Neuron (in vitro differentiated cells): ENCODE data around the gene CD55.

ENCODE experiments used
- H2AFZ ChIP-seq: one replicate; pipeline ENCODE4 v1.6.1; 2013; ENCODE audit warnings: low read depth, mild to moderate bottlenecking, inconsistent platforms, low read length, moderate library complexity
- H3K27me3 ChIP-seq: one replicate; pipeline ENCODE4 v1.6.1; 2013; ENCODE audit warnings: low read length; ENCODE audit not compliant: insufficient read depth
- H3K36me3 ChIP-seq: one replicate; pipeline ENCODE4 v1.6.1; 2013; ENCODE audit warnings: low read length; ENCODE audit not compliant: insufficient read depth
- H3K4me1 ChIP-seq: one replicate; pipeline ENCODE4 v1.6.1; 2013; ENCODE audit warnings: low read length; ENCODE audit not compliant: insufficient read depth
- H3K4me3 ChIP-seq: 2 replicates; pipeline ENCODE4 v1.5.1; 2013; ENCODE audit warnings: mild to moderate bottlenecking, low read length, moderate library complexity
- H3K9me3 ChIP-seq: one replicate; pipeline ENCODE4 v1.6.1; 2013; ENCODE audit warnings: low read length

The CD55 gene

GRCh38 chr1:207289756-207290155 is 31.7 kb upstream of the CD55 start:
- H3K4me3 ChIP-seq, result no peak overlapping the region
- no peaks in the 10 kb centered on the region for H3K4me1 ChIP-seq
- H3K9me3 ChIP-seq, result no peaks in the 10 kb centered on the region
- H3K27me3 ChIP-seq, result no peaks in the 10 kb centered on the region
- H2AFZ ChIP-seq, result no peak overlapping the region
- H3K36me3 ChIP-seq, result no peaks in the 10 kb centered on the region

GRCh38 chr1:207291723-207292122 is 29.8 kb upstream of the CD55 start:
- H3K4me3 ChIP-seq, result no peak overlapping the region
- H2AFZ ChIP-seq, result no peak overlapping the region
- H3K9me3 ChIP-seq, result no peaks in the 10 kb centered on the region
- no peaks in the 10 kb centered on the region for H3K4me1 ChIP-seq
- H3K36me3 ChIP-seq, result no peaks in the 10 kb centered on the region
- H3K27me3 ChIP-seq, result no peaks in the 10 kb centered on the region

GRCh38 chr1:207298186-207298585 is 23.3 kb upstream of the CD55 start:
- Histone ChIP-seq H3K9me3 (no peaks in the 10 kb centered on the region), H3K4me1 (no peaks in the 10 kb centered on the region)

GRCh38 chr1:207298636-207299398 is 22.7 kb upstream of the CD55 start:
- no peaks in the 10 kb centered on the region for H3K9me3 ChIP-seq
- H3K36me3 ChIP-seq, result no peaks in the 10 kb centered on the region
- no peaks in the 10 kb centered on the region for H3K4me1 ChIP-seq
- H2AFZ ChIP-seq, result no peak overlapping the region
- no peaks in the 10 kb centered on the region for H3K27me3 ChIP-seq
- H3K4me3 ChIP-seq, result no peak overlapping the region

More at GRCh38 chr1:207298186-207298585, 23.3 kb upstream of the CD55 start:
- H3K27me3 ChIP-seq, result no peaks in the 10 kb centered on the region
- H2AFZ ChIP-seq, result no peak overlapping the region
- H3K36me3 ChIP-seq, result no peaks in the 10 kb centered on the region
- no peak overlapping the region for H3K4me3 ChIP-seq

GRCh38 chr1:207300970-207301369 is 20.5 kb upstream of the CD55 start:
- Histone ChIP-seq H3K4me3 (no peak overlapping the region), H2AFZ (no peak overlapping the region), H3K9me3 (no peaks in the 10 kb centered on the region), H3K4me1 (no peaks in the 10 kb centered on the region), H3K36me3 (no peaks in the 10 kb centered on the region), H3K27me3 (no peaks in the 10 kb centered on the region)

- Histone ChIP-seq H3K9me3 (no peaks in the 10 kb centered on the region), H3K36me3 (no peaks in the 10 kb centered on the region), H3K4me1 (no peaks in the 10 kb centered on the region), H2AFZ (no peak overlapping the region), H3K27me3 (no peaks in the 10 kb centered on the region), H3K4me3 (no peak overlapping the region)
Observed at GRCh38 chr1:207302618-207303393, 18.7 kb upstream of the CD55 start.

- Histone ChIP-seq H2AFZ (no peak overlapping the region), H3K27me3 (no peaks in the 10 kb centered on the region), H3K4me3 (no peak overlapping the region), H3K4me1 (no peaks in the 10 kb centered on the region), H3K36me3 (no peaks in the 10 kb centered on the region), H3K9me3 (no peaks in the 10 kb centered on the region)
Observed at GRCh38 chr1:207304710-207305488, 16.6 kb upstream of the CD55 start.

GRCh38 chr1:207305489-207305873 is 16.0 kb upstream of the CD55 start:
- H3K36me3 ChIP-seq, result no peaks in the 10 kb centered on the region
- no peak overlapping the region for H3K4me3 ChIP-seq
- no peaks in the 10 kb centered on the region for H3K4me1 ChIP-seq
- no peaks in the 10 kb centered on the region for H3K9me3 ChIP-seq
- no peak overlapping the region for H2AFZ ChIP-seq
- no peaks in the 10 kb centered on the region for H3K27me3 ChIP-seq

- Histone ChIP-seq H3K27me3 (no peaks in the 10 kb centered on the region), H3K9me3 (no peaks in the 10 kb centered on the region)
Observed at GRCh38 chr1:207306023-207306422, 15.5 kb upstream of the CD55 start.

GRCh38 chr1:207306603-207307002 is 14.9 kb upstream of the CD55 start:
- Histone ChIP-seq H3K9me3 (no peaks in the 10 kb centered on the region), H3K4me1 (no peaks in the 10 kb centered on the region), H2AFZ (no peak overlapping the region), H3K27me3 (no peaks in the 10 kb centered on the region), H3K4me3 (no peak overlapping the region), H3K36me3 (no peaks in the 10 kb centered on the region)

More at GRCh38 chr1:207306023-207306422, 15.5 kb upstream of the CD55 start:
- no peak overlapping the region for H2AFZ ChIP-seq
- H3K4me1 ChIP-seq, result no peaks in the 10 kb centered on the region
- no peak overlapping the region for H3K4me3 ChIP-seq
- H3K36me3 ChIP-seq, result no peaks in the 10 kb centered on the region

- no peaks in the 10 kb centered on the region for H3K4me1 ChIP-seq
- no peaks in the 10 kb centered on the region for H3K9me3 ChIP-seq
- no peaks in the 10 kb centered on the region for H3K27me3 ChIP-seq
- H3K4me3 ChIP-seq, result no peak overlapping the region
- no peaks in the 10 kb centered on the region for H3K36me3 ChIP-seq
- no peak overlapping the region for H2AFZ ChIP-seq
Observed at GRCh38 chr1:207308451-207309190, 12.9 kb upstream of the CD55 start.

- Histone ChIP-seq H3K4me1 (no peaks in the 10 kb centered on the region), H3K4me3 (no peak overlapping the region), H3K27me3 (no peaks in the 10 kb centered on the region), H3K9me3 (no peaks in the 10 kb centered on the region), H3K36me3 (no peaks in the 10 kb centered on the region), H2AFZ (no peak overlapping the region)
Observed at GRCh38 chr1:207309745-207310273, 11.7 kb upstream of the CD55 start.
